Effector memory CD4-positive, alpha-beta T cell (primary cell): ENCODE results near the gene IQCM.

Experiments
- DNase-seq, 3 donors: peaks; one replicate each; pipeline ENCODE4 v3.0.0-alpha.2; 2020
- H3K27ac ChIP-seq: 2 replicates; pipeline ENCODE4 v1.7.0; 2013; ENCODE audit warnings: mild to moderate bottlenecking, low read length, moderate library complexity; ENCODE audit not compliant: insufficient read depth, poor library complexity, severe bottlenecking
- H3K27me3 ChIP-seq: replicated peaks from 2 replicates; pipeline ENCODE4 v1.7.0; 2013; ENCODE audit warnings: mild to moderate bottlenecking, low read length; ENCODE audit not compliant: insufficient read depth, control insufficient read depth, poor library complexity, severe bottlenecking
- H3K36me3 ChIP-seq: 2 replicates; pipeline ENCODE4 v1.7.0; 2013; ENCODE audit warnings: mild to moderate bottlenecking, low read length, moderate library complexity; ENCODE audit not compliant: control insufficient read depth, insufficient read depth
- H3K4me1 ChIP-seq: 2 replicates; pipeline ENCODE4 v1.7.0; 2013; ENCODE audit warnings: low read length, mild to moderate bottlenecking; ENCODE audit not compliant: control insufficient read depth, insufficient read depth, poor library complexity, severe bottlenecking
- H3K4me3 ChIP-seq: 2 replicates; pipeline ENCODE4 v1.7.0; 2013; ENCODE audit warnings: low read length, low read depth, mild to moderate bottlenecking; ENCODE audit not compliant: insufficient read depth, poor library complexity, severe bottlenecking
- H3K9me3 ChIP-seq: 2 replicates; pipeline ENCODE4 v1.7.0; 2013; ENCODE audit warnings: mild to moderate bottlenecking, low read length, moderate library complexity; ENCODE audit not compliant: control insufficient read depth

IQCM gene

DNA sequence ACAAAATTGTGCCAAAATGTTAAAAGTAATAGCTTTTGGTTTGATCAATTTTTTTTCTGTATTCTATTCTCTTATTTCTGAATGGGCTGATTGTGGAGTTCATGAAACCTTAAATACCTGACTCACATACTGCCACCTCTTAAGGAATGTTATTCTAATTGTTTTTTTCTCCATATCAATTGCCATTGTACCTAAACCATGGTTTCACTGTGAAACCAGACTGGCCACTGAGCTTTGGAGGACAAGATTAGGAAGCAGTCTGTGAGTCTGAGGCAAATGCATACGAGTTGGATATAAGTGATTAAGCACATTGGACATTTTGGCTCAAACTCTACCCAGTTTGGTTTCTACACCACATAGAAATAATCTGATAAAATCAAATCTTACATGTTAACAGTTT, 184.0 kb downstream of the IQCM start:
- Histone ChIP-seq H3K4me1 (no peaks in the 10 kb centered on the region), H3K4me3 (no peak overlapping the region), H3K27ac (no peak overlapping the region), H3K27me3 (no peaks in the 10 kb centered on the region), H3K9me3 (no peaks in the 10 kb centered on the region), H3K36me3 (no peaks in the 10 kb centered on the region)
- no peak for DNase-seq

DNA sequence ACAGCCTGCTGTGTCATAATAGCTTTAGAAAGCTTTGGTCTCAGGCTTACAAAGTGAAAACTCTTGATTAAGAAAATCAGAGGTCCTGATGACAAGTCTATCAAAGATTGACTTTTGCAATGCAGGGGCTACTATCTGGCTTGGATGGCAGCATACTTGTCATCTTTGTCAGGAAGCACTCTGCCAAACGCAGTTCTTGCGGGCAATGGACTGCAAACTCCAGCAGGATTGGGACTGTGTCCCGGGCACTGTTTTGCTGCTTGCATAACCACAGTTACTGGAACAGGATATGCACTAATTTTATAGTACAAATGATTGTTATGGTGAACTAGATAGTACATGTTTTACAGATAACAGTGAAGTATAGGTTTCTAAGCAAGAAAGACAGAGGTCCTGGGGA, 185.6 kb downstream of the IQCM start:
- no peaks in the 10 kb centered on the region for H3K4me1 ChIP-seq
- H3K4me3 ChIP-seq, result no peak overlapping the region
- no peak overlapping the region for H3K27ac ChIP-seq
- no peaks in the 10 kb centered on the region for H3K9me3 ChIP-seq
- no peaks in the 10 kb centered on the region for H3K27me3 ChIP-seq
- DNase-seq, result no peak
- no peaks in the 10 kb centered on the region for H3K36me3 ChIP-seq

DNA sequence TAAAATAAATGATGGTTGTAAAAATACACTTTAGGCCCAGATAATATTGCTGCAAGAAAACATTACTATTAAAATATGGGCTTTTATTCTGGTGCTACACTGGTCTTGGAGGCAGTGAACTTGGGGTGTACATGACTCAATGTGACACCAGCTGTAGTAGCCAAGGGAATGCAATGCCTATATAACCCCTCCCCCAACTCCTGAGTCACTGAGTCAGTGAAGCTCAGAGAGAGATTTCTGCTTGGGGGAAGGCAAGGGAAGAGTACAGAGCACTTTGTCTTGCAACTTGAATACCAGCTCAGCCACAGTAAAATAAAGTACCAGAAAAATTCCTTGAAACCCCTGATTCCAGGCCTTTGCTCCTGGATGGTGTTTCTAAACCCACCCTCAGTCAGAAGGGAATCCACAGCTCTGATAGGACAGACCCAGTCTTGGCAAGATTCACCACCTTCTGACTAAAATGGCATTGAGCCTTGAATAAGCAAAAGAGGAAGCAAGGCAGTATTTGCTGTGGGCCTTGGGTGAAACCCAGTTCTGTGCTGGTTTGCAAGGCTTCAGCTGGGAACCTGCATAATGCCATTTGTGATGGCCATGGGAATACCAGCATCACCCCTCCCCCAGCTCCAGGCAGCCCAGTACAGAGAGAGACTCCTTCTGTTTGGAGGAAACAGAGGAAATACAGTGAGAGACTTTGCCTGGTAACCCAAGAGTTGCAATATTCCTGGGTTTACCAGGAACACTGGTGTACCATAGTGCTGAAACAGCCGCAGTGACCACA, 209.9 kb downstream of the IQCM start:
- H3K27me3 ChIP-seq, result no peaks in the 10 kb centered on the region
- no peak for DNase-seq
- H3K4me1 ChIP-seq, result no peaks in the 10 kb centered on the region
- no peak overlapping the region for H3K27ac ChIP-seq
- H3K4me3 ChIP-seq, result no peak overlapping the region
- H3K9me3 ChIP-seq, result no peaks in the 10 kb centered on the region
- no peaks in the 10 kb centered on the region for H3K36me3 ChIP-seq

DNA sequence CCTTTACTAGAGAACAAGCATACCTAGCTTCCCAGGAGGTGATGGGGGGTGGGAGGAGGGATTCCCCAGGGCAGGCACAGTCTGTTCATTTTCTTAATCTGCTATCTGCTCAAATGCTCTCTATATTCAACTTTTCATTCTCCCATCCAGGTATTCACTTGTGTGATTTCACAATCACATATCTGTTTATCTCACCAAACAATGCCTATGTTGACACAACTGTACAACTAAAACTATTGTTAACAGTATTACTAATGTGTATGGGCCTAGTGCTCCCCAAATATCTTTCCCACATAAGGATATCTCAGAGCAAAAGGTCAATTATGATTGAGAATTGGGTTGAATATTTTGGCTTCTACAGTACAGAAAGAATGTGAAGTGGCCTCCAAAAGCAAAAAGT, 210.8 kb downstream of the IQCM start:
- no peaks in the 10 kb centered on the region for H3K4me1 ChIP-seq
- H3K36me3 ChIP-seq, result no peaks in the 10 kb centered on the region
- no peak overlapping the region for H3K27ac ChIP-seq
- no peaks in the 10 kb centered on the region for H3K9me3 ChIP-seq
- H3K4me3 ChIP-seq, result no peak overlapping the region
- DNase-seq, result no peak
- no peaks in the 10 kb centered on the region for H3K27me3 ChIP-seq

DNA sequence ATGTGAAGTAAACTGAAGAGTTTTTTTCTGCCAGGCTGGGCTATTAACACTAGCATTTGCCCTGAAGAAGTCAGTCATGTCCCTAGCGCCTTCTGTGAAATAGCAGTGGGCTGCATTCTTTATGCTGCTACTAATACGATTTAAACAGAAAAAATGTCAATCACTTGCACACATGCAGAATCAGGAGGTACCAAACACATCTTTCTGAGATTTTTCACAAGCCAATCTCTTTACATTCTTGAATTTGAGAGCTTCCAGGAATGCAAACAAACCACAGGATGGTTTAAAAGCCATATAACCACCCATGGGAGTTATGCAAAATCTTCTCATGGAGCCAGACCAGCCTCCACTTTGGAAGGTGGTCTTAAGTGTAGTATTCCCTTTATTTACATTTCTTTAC, 220.1 kb downstream of the IQCM start:
- DNase-seq, result no peak
- Histone ChIP-seq H3K4me1 (no peaks in the 10 kb centered on the region), H3K27me3 (no peaks in the 10 kb centered on the region), H3K9me3 (no peaks in the 10 kb centered on the region), H3K36me3 (no peaks in the 10 kb centered on the region), H3K4me3 (no peak overlapping the region), H3K27ac (no peak overlapping the region)

DNA sequence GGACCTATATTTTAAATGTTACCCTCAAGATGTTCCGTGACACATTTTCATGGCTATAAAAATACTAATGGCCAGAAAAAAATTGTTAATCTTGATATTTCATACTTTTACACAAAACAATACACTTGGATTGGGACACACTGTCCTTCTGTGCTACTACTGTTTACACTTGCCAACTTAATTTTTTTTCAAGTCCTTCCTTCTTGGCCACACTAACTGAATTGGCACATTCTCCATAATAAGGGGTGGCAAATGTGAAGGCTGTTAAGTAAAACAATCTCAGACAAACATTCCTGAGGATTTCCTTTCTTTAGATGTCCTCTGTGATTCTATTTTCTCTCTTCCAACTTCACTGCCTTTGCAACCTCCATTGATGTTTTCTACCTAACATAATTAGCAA, 225.8 kb downstream of the IQCM start:
- Histone ChIP-seq H3K36me3 (no peaks in the 10 kb centered on the region), H3K4me3 (no peak overlapping the region), H3K4me1 (no peaks in the 10 kb centered on the region), H3K27me3 (no peaks in the 10 kb centered on the region), H3K9me3 (no peaks in the 10 kb centered on the region), H3K27ac (no peak overlapping the region)
- DNase-seq, result no peak

DNA sequence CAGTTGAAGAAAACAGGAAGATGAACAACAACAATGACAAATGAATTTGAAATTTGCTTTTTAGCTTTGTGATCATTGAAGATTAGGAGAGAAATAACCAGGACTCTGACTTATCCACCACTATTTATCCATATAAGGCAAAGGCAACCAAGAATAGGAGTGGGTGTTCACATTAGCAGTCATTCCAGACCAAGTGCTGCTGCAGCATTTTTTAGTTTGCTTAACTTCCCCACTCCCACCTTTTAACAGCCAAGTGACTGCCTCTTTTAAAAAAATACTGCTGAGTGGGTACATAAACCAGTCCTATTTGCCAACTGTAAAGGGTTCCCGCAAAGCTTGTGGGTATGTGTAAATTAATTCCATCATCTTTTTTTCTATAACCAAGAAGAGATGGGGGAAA, 230.9 kb downstream of the IQCM start:
- DNase-seq, result no peak
- no peaks in the 10 kb centered on the region for H3K4me1 ChIP-seq
- no peaks in the 10 kb centered on the region for H3K9me3 ChIP-seq
- no peak overlapping the region for H3K4me3 ChIP-seq
- no peaks in the 10 kb centered on the region for H3K27me3 ChIP-seq
- no peaks in the 10 kb centered on the region for H3K36me3 ChIP-seq
- no peak overlapping the region for H3K27ac ChIP-seq

DNA sequence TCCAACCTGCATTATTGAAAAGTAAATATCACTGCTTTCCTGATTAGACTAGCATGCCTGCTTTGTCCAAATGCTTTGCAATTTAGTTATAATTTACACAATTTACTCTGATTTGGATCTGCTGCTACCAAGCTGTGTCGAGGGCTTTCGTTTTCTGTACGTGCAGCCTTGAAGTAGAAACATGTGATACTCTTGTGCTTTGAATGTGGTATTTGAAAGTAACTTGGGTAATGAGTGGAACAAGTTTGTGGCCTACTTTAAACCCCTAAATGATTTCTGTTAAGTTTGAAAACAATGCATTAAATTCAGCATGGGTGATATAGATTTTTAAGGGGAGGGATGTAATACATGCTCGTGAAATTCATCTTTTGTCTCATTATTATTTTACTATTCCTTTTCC, 240.7 kb downstream of the IQCM start:
- no peak overlapping the region for H3K4me3 ChIP-seq
- H3K4me1 ChIP-seq, result no peaks in the 10 kb centered on the region
- H3K9me3 ChIP-seq, result no peaks in the 10 kb centered on the region
- no peak for DNase-seq
- no peaks in the 10 kb centered on the region for H3K36me3 ChIP-seq
- H3K27ac ChIP-seq, result no peak overlapping the region
- no peaks in the 10 kb centered on the region for H3K27me3 ChIP-seq

DNA sequence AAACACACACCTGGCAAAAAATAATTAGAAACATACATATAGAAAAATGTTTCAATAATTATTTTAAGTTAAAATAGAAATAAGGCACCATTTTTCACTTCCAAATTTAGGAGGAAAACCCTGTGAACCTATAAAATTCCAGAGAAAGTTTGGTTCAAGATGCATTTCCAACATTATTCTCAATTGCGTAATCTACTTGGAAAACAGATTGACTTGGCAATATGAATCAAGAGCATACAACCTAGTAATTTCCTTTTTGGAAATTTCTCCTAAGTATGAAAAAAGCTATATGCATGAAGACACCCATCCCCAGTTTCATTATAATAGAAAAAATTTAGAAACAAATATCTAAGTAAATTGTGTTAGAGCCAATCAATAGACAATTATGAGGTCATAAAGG, 242.9 kb downstream of the IQCM start:
- Histone ChIP-seq H3K27ac (no peak overlapping the region), H3K36me3 (no peaks in the 10 kb centered on the region), H3K4me1 (no peaks in the 10 kb centered on the region), H3K9me3 (no peaks in the 10 kb centered on the region), H3K4me3 (no peak overlapping the region), H3K27me3 (no peaks in the 10 kb centered on the region)
- DNase-seq, result no peak

DNA sequence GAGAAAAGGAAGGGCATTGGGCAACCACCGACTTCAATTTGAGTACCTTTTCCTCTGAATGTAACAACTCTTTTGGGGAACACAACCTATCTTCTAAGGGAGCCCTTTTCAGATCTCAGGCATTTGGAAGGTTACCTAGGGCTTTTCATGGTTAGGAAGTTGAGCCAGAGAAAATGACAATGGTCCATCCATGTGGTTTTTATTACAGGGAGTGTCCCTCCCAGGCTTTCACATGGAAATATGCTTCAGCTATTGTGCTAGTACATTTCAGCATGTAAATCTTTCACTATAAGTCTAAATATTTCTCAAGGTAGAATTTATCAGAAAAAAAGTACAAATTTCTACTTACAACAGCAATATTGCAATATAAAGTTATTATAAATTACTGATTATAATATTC, 259.8 kb downstream of the IQCM start:
- Histone ChIP-seq H3K36me3 (no peaks in the 10 kb centered on the region), H3K4me3 (no peak overlapping the region), H3K4me1 (no peaks in the 10 kb centered on the region), H3K9me3 (no peaks in the 10 kb centered on the region), H3K27me3 (no peaks in the 10 kb centered on the region), H3K27ac (no peak overlapping the region)
- DNase-seq, result no peak
